SKM-1 treated with dmso at 0.1 percent for 144 hours (cell line): ENCODE measurements around the gene LMCD1.
"Not testable (repeated sequence)": the region's sequence is repeated elsewhere in the genome, so short reads cannot be mapped to it uniquely, and the experiment has no call there.

Experiments
- DNase-seq: peaks from one replicate; lab custom pipeline; 2025; ENCODE audit not compliant: unreplicated experiment; lab: John Stamatoyannopoulos, UW

Gene LMCD1

DNA sequence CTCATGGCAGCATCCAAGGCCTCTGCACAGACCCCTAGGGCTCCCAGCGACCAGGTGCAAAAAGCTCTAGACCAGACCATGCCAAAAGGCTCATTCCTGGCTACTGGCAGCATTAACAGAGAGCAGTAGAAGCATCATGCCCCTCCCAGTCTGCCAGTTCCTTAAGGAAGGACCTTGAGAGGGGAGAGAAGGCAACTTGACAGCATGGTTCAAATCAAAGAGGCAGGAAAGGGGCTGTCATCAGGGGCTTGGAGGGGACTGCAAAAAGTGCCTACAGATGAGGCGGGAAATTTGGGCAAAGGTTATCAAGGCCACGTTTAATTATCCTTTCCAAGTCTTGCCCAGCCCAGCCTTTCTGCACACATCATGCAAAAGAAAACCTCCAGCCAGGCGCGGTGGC is 78.3 kb downstream of the LMCD1 start:
- no peak for DNase-seq

DNA sequence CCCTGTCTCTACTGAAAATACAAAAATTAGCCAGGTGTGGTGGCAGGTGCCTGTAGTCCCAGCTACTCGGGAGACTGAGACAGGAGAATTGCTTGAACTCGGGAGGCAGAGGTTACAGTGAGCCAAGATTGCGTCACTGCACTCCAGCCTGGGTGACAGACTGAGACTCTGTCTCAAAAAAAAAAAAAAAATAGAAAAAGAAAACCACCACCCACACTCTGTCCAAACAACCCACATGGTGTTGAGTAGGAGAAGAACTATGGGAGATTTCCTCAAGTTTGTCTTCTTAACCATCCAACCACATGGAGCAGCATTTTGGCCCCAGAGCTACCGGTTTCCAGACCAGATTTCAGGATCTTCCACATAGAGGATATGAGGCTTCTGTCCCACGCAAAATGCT is 78.8 kb downstream of the LMCD1 start:
- DNase-seq = not testable (repeated sequence)

DNA sequence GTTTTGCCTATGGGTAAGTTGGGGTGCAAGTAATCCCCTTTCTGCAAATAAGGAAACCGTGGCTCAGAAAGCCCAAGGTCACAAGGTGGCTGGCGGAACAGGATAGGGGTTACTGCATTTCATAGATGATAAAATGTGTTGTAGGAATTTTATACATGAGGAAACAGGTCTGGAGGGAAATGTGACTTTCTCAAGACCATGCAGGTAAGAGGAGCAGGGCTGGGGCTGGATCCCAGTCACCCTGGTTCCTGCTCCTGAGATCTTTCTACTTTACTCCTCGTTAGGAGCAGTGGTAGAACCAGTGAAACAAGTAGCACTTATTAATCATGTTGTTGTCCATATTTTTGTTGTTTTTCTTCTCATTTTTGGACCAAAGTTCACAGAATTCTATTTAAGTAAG is 79.8 kb downstream of the LMCD1 start:
- DNase-seq = no peak

DNA sequence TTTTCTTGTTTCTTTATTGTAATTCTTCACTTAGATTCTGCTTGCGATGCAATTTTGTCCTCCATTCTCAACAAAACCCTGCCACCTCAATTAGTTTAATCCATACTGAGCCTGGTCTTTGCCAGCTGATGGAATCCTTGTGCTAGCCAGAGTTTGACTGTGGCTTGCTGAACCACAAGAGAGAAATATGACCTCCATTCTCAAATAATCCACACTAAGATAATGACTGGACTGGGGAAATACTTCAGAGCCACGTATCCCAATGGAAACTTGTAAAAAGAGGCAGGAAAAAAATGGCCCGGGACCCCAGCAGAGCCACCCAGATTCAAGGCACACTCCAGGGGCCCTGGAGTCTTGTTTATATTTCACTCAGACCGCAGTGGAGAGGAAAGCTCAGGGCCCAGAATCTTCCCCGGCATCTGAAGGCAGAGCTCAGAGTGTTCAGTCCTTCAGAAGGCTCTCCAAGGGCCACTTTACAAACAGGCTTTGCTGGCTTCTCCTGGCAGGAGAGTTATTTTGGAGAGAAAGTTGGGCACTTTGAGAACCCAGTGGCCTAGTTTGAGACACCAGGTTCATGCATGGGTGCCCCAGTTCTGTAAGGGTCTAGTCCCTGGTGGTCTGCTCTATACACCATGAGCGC is 80.3 kb downstream of the LMCD1 start:
- DNase-seq = no peak

DNA sequence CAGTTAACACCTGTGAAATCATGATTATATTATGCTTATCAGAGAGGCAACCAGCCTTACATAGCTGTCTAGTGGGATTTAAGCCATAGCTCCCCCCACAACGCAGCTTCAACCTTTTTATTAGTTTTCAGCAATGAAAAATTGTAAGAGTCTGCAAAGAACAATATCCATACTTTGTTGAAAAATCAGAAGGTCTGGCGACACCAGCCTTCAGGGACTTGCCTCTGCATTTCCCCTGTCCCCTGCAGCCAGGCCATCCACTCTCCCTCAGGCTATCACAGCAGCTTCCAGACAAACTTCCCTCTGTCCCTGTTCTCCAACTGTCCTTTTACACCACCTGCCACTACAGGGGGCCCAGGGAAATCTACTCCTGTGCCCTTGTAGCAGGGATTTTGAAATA is 83.0 kb downstream of the LMCD1 start:
- no peak for DNase-seq

DNA sequence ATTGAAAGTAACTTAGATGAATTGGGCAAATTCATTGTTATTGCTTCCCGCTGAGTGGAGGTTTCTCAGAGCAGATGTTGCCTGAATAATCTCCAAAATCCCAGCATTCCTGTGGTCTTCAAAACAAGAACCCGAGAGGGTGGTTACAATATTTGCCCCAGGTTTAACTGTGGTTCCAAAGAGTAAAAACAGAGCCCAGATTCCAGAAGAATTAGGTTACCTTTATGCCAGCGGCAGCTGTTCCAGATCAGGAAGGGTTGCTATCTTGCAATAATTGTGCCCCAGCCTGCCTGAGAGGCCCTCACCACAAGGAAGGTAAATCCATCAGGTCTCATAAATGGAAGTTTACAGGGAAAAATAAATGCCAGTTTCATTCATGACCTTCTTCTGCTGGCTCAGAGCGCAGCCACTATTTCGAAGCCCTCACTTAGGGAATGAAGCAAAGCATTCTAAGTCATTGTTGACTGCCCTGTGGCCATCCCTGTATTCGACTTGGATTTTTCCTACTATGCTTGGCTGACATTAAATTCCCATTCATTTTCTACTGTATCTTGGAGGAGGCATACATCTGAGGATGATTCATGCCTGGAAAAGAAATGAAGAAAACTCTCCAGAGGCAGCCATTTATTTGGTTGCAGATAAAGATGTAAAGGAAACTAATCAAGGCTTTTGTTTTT is 88.4 kb downstream of the LMCD1 start:
- no peak for DNase-seq

DNA sequence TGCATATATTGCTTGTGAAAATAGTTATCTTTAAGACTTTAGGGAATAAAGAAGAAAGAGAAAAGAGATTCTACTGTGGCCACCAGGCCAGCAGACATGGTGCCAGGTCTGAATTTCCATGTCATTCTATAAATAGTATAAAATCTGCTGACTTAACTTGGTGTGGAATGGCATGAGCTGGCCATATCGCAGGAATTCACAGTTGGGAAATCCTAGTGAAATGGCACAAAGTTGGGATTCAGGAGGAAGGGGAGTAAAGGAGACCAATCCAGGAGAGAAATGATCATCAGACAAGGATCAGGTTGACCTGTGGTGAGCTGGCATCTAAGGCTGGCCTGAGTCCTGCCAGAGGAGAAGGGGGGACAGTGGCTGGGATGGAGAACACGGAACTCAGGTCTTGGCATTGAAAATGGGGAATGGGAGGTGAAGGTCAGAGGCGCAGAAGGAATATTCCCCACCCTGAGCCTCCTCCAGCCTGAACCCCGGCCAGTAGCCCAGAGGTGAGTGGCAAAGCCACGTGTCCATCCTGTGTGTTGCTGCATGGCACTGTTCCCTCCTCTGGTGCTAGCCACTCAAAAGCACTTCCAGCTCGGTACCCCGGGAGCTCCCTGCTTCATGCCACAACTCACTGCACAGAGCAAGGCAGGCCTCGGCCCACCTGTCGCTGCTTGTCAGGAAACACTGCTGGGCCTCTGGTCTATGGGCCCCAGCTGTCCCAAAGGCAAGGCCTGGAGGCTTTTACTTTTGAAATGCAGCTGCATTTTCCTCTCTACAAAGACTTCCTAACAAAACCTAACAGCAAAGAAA is 91.6 kb downstream of the LMCD1 start:
- DNase-seq = no peak

DNA sequence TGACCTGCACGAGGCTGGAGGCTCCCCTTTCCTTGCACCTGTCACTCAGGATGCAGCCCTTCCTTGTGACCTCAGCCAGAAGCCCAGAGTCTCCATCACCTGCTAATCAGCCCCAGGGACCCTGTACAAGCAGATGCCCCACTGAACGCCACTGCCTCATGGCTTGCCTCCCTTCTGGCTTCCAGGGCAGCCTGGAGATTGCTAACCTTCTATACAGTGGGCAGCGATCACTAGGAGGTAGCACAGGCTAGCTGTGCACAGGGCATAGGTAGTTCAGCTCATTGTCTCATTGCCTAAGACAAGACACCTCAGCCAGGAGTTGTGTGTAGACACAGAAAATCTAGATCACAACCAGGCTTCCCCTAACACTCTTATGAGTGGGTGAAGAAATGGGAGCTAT is 93.6 kb downstream of the LMCD1 start:
- DNase-seq = no peak

DNA sequence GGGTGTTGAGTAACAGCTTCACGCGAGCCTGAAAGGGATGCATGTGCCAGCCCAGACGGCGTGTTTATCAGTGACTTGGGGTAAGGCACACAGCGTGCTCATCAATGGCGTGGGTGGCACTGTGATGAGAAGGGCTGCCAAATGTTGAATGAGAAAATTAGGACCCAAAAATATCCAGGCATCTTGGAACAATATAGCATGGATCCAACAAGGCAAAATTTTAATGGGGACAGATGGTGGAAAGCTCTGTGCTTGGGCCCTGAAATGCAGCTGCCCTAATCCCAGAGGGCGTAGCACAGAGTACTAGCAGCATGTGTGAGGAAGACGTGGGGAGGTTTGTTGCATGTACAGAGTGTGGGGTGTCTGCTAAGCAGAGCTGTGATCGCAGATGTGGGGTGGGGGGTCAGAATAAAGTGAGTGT is 94.1 kb downstream of the LMCD1 start:
- DNase-seq = no peak

DNA sequence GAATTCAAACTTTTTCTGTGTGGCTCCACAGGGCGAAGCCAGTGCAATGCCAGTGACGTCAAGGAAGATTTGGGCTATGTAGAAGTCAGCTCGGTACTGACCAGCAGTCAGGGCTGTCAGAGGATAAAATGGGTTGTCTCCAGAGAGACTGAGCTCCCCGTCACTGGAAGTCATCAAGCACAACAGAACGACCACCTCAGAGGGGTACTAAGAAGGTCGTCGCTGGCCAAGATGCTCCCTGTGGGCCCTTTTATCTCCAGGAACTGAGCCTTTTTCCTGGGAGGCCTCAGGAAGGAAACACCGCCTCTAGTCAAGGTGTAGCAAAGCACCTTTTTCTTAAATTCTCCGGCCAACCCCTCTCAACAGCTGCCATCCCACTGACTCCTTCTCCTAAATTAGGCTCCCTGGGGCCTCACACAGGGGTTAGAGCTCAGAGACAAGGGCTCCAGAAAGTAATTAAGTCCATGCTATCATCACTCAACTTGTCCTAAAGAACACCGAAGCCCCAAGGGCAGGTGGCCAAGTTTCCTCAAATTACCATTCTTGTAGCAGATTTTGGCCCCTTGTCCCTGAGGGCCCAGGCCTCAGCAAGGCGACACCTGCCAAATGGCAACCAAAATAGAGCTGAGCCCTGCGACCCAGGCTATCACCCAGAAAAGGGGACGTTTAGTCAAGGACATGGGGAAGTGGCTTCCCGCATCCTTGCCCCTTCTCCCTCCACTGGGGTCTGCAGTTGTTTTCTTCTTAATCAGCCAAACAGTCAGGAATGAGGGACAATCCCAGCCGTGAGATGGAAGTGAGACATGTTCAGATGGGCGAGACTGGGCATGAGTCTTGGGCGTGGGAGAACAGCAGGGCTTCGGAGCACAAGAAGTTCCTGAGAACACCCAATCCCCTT is 94.9 kb downstream of the LMCD1 start:
- DNase-seq = no peak

DNA sequence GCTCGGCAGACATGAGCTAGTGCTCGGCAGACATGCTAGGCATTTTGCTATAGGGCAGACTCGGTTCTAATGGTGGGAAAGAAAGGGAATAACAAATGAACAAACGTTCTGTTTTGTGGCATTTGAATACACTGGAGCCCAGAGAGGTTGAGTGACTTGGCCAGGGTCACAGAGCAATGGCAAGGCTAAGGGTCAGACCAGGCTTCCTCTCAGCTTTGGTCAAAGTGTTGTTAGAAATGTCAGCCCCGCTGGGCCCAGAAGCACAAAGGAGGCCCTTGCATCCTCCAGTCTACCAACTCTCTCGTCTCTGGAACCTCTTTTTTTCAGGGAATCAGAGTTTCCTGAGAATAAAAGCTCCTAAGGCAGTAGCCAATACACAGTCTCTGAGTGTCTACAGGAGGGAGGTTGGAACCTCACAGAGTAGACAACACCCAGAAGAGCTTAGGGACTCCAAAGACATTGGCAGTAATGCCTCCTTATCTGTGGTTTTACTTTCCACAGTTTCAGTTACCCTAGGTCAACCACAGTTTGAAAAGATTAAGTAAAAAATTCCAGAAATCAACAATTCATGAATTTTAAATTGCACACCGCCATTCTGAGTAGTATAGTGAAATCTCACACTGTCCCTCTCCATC is 95.7 kb downstream of the LMCD1 start:
- DNase-seq = no peak

DNA sequence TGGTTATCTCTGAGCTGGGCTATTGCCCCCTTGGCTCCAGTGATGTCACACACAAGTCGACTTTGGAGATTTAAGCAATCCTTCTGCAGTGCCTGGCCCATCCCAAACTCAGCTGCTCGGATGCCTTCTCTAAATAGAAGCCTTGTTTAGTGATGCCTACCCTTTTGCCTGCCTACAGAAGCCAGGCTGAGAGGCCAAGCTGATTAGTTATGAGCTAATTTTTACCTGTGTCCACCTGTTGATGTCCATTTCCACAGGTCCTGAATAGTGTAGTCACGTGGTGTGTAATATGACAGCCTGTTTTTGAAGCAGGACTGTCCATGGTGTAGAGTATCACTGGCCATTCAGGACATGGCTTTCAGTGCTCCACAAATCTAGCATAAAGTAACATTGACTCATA is 97.5 kb downstream of the LMCD1 start:
- no peak for DNase-seq

DNA sequence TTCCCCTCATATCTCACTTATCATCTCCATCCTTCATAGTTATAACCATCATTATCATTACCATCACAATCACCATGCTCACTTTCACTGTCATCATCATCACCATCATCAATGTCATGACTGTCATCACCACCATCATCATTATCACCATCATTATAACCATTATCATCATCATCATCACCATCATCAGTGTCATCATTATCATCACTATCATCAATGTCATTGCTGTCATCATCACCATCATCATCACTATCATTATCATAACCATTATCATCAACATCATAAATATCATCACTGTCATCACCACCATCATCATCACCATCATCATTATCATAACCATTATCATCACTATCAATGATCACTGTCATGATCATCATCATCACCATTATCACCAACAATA is 98.8 kb downstream of the LMCD1 start:
- DNase-seq = no peak

DNA sequence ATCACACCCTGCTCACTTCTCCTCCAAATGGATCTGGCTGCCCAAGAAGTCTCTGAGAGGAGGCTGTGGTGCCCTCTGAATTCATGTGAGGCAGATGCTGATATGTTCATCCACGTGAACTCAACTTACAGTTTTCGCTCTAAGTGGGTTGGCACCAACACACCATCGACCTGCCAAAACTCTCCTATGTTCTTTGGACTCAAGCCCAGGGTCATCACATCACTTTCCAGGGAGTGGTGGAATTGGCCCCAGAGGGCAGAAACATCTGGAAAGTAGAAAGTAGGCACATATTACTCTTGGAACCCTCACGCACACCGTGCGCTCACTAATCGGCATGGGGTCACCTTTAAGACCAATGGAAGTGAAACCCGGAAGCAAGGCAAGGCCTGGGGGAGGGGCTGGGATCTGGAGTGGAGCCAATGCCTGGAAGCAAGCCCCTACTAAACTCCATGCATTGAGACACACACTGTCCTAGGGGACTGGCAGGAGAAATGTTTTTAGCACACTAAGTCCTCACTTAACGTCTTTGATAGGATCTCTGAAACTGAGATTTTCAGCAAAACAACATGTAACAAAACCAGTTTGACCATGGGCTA is 101.6 kb downstream of the LMCD1 start:
- DNase-seq = no peak

DNA sequence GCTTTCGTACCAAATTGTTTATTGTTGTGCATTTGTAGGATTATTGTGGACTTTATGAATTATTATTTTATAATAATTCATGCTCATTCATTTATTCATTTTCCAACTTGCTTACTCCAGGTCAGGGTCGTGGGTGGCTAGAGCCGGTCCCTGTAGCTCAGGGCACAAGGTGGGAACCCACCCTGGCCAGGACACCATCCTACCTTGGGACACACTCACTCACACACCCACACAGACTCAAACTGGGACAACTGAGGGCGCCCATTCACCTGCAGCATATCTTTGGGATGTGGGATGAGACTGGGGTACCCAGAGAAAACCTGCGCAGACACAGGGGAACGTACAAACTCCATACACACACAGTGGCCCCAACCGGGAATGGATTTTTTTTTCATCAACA is 102.4 kb downstream of the LMCD1 start:
- no peak for DNase-seq

DNA sequence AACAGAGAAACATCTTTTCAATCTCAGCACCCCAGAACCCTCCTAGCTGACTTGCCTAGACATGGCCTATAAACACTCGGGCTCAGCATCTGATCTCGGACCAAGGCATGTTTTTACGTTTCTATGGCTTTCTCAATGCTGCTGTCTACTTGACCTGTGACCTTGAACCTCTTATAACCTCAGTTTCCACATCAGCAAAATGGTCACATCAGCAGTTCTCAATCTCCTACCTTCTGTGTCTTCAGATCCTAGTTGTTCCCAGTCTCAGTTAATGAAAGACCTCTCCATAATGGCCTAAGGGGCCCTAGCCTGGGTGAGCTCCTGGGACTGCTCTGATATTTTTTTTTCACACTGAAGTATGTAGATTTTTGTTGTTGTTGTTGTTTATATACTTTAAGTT is 103.4 kb downstream of the LMCD1 start:
- DNase-seq = no peak

DNA sequence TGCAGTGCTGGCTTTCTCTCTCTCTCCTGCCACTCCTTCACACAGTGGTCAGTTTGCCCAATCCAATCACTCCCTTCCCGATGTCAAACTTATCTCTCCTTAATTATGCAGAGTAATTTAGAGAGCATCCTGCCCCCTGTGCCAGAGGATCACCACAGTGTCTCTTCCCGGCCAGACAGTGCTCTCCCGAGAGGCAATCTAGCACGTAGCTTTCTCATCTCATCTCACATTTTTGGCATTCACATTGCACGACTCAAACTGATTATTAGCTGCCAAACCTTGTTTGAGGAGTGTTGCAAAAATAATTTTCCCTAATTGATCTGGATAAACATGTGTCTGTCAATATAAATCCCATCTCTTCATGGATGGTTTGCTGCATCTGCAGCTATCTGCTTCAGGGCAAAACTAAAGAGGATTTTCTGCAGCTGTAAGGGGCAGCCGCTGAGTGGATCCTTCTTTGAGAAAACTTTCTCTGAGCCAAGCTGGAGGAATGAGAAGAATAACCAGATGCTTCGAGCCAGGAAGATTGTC is 105.1 kb downstream of the LMCD1 start:
- no peak for DNase-seq

DNA sequence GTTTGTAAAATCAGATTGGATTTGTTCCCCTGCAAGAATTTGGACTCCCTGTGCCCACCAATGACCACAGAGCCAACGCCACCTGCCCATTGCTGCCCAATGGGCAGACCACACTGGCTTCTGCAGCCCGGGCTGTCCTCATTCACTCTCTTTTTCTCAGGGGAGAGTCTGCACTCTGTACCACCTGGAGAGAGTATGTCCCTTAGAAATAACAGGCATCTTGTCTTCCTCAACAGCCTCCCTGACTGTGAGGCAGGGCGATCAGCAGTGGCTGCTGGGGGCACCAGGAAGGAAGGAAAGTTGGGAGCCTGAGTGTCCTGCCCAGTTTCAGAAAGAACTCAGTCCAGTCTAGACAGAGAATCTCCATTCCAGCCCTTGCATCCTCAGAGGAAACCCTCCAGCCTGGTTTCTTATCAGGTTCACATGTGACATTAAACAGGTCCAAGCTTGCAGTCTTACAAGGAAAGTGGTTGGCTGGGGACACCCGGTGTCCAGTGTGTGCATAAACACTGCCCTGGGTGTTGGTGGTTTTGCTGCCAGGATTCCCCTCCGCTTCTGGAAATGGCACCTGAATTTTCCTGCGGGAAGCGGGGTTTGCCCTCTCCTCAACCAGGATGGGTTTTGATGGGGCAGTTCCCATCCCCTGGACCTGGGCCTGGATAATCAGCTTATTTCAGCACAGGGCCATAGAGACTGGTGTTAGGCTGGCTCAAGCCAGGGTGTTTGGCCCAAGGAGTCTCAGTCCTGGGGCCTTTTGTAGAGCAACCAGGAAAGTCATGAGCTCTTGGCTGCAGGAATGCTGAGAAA is 105.8 kb downstream of the LMCD1 start:
- DNase-seq = no peak

DNA sequence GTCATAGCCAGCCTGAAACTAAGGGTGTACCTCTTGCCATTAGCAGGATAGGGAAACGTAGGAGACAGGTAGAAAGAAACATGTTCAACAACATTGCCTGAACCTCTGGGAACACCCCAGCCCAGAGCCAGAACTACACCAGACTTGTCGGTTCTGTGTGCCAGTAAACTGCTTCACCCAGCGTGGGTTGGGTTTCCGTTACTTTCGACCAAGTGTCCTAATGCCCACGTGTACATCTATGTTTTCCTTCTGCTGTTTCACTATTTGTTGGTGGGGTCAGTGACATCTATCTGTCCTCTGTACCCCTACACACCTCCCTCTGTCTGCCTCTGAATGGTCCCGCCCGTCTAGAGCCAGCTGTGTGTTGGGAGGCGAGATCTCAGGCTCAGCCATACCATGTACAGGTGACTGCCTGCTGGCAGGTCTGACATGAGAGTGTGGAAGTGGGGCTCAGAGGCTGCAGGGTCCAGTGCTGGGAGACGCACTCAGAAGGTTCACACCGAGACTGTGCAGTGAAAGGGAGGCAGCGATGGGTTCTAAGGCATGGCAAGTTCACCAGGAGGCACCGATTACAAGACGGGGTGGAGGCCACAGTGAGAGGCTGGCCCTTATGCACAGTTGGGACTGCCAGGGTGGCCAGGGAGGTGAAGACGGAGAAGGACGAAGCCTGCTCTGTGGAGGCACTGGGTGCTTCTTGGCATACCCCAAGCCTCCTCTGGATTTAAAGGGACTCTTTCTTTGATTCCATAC is 106.6 kb downstream of the LMCD1 start:
- DNase-seq = no peak
